ENCODE results near the gene HHIPL1. TPM values are rescaled to one million over a fixed set of nuclear protein-coding genes. Genes with fewer than 3 reads are reported as not detected.

Gene HHIPL1
- total RNA-seq, 1 experiment from 2014 or later: 2.1 TPM

DNA sequence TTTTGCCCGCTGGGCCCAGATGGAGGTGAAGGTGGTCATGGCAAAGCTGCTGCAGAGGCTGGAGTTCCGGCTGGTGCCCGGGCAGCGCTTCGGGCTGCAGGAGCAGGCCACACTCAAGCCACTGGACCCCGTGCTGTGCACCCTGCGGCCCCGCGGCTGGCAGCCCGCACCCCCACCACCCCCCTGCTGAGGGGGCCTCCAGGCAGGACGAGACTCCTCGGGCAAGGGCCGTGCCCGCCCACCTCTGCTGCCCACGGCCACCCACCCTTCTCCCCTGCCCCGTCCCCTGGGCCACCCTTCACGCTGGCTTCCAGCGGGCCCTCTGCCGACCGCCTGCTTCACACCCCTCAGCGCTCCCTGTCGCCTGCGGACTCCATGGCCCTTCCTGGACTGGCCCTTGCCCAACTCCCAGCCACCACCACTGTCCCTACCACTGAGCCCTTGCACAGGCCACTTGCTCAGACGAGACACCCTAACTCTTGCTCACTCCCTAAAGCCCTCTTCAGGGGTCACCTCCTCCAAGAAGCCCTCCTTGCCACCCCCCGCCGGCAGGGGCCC, 81.7 kb downstream of the HHIPL1 start:
- Histone ChIP-seq H3K36me3 (ENCODE audit: control insufficient read depth, insufficient read depth, low read length) (no peaks in the 10 kb centered on the region), H3K4me3 (ENCODE audit: low read depth in 2 of 2, low read length in 2 of 2) (no peak overlapping the region), H3K27me3 (ENCODE audit: control insufficient read depth, insufficient read depth, low read length) (no peaks in the 10 kb centered on the region), H3K4me1 (ENCODE audit: control insufficient read depth, insufficient read depth, low read length) (peaks cover 5% of the 10 kb centered on the region), H3K27ac (ENCODE audit: low read length) (no peak overlapping the region), H3K9me3 (ENCODE audit: control insufficient read depth, insufficient read depth, low read depth, low read length) (no peaks in the 10 kb centered on the region)
- TF ChIP-seq, protein P1, sequence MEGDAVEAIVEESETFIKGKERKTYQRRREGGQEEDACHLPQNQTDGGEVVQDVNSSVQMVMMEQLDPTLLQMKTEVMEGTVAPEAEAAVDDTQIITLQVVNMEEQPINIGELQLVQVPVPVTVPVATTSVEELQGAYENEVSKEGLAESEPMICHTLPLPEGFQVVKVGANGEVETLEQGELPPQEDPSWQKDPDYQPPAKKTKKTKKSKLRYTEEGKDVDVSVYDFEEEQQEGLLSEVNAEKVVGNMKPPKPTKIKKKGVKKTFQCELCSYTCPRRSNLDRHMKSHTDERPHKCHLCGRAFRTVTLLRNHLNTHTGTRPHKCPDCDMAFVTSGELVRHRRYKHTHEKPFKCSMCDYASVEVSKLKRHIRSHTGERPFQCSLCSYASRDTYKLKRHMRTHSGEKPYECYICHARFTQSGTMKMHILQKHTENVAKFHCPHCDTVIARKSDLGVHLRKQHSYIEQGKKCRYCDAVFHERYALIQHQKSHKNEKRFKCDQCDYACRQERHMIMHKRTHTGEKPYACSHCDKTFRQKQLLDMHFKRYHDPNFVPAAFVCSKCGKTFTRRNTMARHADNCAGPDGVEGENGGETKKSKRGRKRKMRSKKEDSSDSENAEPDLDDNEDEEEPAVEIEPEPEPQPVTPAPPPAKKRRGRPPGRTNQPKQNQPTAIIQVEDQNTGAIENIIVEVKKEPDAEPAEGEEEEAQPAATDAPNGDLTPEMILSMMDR (IDR thresholded peaks at IDR 0.05): no peak
- no peak for TF ChIP-seq SIN3A (IDR thresholded peaks at IDR 0.05; ENCODE audit: borderline replicate concordance, insufficient read depth, low read depth, low read length)
- TF ChIP-seq, protein P2, sequence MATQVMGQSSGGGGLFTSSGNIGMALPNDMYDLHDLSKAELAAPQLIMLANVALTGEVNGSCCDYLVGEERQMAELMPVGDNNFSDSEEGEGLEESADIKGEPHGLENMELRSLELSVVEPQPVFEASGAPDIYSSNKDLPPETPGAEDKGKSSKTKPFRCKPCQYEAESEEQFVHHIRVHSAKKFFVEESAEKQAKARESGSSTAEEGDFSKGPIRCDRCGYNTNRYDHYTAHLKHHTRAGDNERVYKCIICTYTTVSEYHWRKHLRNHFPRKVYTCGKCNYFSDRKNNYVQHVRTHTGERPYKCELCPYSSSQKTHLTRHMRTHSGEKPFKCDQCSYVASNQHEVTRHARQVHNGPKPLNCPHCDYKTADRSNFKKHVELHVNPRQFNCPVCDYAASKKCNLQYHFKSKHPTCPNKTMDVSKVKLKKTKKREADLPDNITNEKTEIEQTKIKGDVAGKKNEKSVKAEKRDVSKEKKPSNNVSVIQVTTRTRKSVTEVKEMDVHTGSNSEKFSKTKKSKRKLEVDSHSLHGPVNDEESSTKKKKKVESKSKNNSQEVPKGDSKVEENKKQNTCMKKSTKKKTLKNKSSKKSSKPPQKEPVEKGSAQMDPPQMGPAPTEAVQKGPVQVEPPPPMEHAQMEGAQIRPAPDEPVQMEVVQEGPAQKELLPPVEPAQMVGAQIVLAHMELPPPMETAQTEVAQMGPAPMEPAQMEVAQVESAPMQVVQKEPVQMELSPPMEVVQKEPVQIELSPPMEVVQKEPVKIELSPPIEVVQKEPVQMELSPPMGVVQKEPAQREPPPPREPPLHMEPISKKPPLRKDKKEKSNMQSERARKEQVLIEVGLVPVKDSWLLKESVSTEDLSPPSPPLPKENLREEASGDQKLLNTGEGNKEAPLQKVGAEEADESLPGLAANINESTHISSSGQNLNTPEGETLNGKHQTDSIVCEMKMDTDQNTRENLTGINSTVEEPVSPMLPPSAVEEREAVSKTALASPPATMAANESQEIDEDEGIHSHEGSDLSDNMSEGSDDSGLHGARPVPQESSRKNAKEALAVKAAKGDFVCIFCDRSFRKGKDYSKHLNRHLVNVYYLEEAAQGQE (IDR thresholded peaks at IDR 0.05; ENCODE audit: insufficient read depth in 1 of 2, low read depth in 2 of 2, low read length in 1 of 2): no peak
- TF ChIP-seq TCF7L2 (IDR thresholded peaks at IDR 0.05; ENCODE audit: low read depth, low read length): no peak
- no peak for TF ChIP-seq POLR2AphosphoS5 (IDR thresholded peaks at IDR 0.05; ENCODE audit: low read depth, low read length)
- no TSS peak for BruUV-seq (replicated peaks)
- ChIA-PET POLR2A (no interaction called here), CTCF (no interaction called here)
- DNase-seq (ENCODE audit: low read depth, low spot score) (no peak), ATAC-seq (no peak)
- in situ Hi-C loops (cut with HindIII; ENCODE audit: low pct_unique_long_range_greater_than_20kb, low sequenced_read_pairs) (no loop called here), intact Hi-C loops (cut with micrococcal nuclease; ENCODE audit: unreplicated experiment) (no loop called here)

DNA sequence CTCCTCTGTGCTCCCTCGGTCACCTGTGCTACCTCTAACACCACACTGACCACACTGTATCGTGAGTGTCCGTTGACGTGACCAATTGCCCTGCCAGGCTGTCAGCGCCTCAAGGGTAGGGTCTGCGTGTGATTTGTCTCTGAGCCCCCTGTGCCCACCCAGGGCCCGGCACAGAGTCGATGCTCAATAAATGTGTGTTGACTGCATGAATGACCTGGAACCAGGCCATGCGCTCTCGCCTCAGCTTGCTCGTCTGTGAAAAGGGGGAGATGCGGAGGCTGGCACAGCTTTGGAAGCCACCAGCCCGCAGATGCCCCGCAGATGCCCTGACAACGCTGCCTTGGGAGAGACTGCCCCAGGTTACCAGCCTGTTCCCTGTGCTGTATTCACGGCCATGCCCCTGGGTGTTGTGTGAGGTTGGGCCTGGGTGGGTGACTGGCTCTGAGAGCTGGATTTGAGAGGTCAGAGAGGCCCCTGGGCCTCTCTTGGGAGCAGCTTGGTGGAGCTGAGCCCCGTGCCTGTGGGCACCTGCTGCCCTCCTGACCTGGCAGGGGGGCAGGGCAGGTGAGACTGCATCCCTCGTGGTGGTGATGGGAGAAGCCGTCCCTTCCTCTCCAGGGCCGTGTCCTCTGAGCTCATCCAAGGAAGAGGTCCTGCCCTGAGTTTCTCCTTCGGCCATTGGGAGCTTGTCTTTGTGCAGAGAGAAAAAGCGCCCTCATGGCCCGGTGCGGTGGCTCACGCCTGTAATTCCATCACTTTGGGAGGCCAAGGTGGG, 82.4 kb downstream of the HHIPL1 start:
- BruUV-seq (replicated peaks): no TSS peak
- POLR2A ChIA-PET: no interaction called here
- ATAC-seq: no peak
- Histone ChIP-seq H3K4me1 (ENCODE audit: control insufficient read depth, insufficient read depth, low read length) (peaks cover 9% of the 10 kb centered on the region), H3K36me3 (ENCODE audit: control insufficient read depth, insufficient read depth, low read length) (no peaks in the 10 kb centered on the region), H3K4me3 (ENCODE audit: low read depth in 2 of 2, low read length in 2 of 2) (no peak overlapping the region), H3K27me3 (ENCODE audit: control insufficient read depth, insufficient read depth, low read length) (no peaks in the 10 kb centered on the region), H3K9me3 (ENCODE audit: control insufficient read depth, insufficient read depth, low read depth, low read length) (no peaks in the 10 kb centered on the region), H3K27ac (ENCODE audit: low read length) (no peak overlapping the region)
- intact Hi-C loops (cut with micrococcal nuclease; ENCODE audit: unreplicated experiment) (no loop called here), in situ Hi-C loops (cut with HindIII; ENCODE audit: low pct_unique_long_range_greater_than_20kb, low sequenced_read_pairs) (no loop called here)
- TF ChIP-seq SIN3A (IDR thresholded peaks at IDR 0.05; ENCODE audit: borderline replicate concordance, insufficient read depth, low read depth, low read length) (no peak), POLR2AphosphoS5 (IDR thresholded peaks at IDR 0.05; ENCODE audit: low read depth, low read length) (no peak), TCF7L2 (IDR thresholded peaks at IDR 0.05; ENCODE audit: low read depth, low read length) (no peak)
- TF ChIP-seq, protein P2 (IDR thresholded peaks at IDR 0.05; ENCODE audit: insufficient read depth in 1 of 2, low read depth in 2 of 2, low read length in 1 of 2): no peak
- TF ChIP-seq, protein P1 (IDR thresholded peaks at IDR 0.05): no peak
- DNase-seq (ENCODE audit: low read depth, low spot score): no peak
- CTCF ChIA-PET: interaction anchor here (0.6 kb wide), 1 partner anchor 43 kb away, joined by 8 read pairs; the partner anchor contains the start of gene CYP46A1
